Stimulated activated CD8-positive, alpha-beta memory T cell treated with anti-CD3 and anti-CD28 coated beads, Interleukin-7, amount 100 ng/mL, for 4 hours (primary cell): ENCODE results near the gene HOXA13.

Experiments used
- DNase-seq, 2 donors: peaks; one replicate each; pipeline ENCODE4 v3.0.0-alpha.2; 2020; ENCODE audit warnings: low read depth in 2 of 2

Gene HOXA13

GRCh38 chr7:27159266-27160144 is 40.4 kb downstream of the HOXA13 start:
- DNase-seq = no peak

- no peak for DNase-seq
These were observed 41.2 kb downstream of the HOXA13 start for GRCh38 chr7:27158436-27159265.

- DNase-seq = no peak
These were observed 42.0 kb downstream of the HOXA13 start for GRCh38 chr7:27157702-27158431.

- DNase-seq = no peak
These were observed 42.8 kb downstream of the HOXA13 start for GRCh38 chr7:27156916-27157701.

- no peak for DNase-seq
These were observed 43.4 kb downstream of the HOXA13 start, which contains the start of gene HOXA7 for GRCh38 chr7:27156508-27156898. HOXA7 (minus strand) TSS chr7:27156675; CDS start chr7:27156545, 130 bp downstream.

GRCh38 chr7:27155816-27156507 is 43.9 kb downstream of the HOXA13 start:
- no peak for DNase-seq

- peak; percentile 28 to 50 for DNase-seq
These were observed 44.7 kb downstream of the HOXA13 start for GRCh38 chr7:27154901-27155815.

- DNase-seq = no peak
These were observed 45.5 kb downstream of the HOXA13 start for GRCh38 chr7:27154369-27154768.

GRCh38 chr7:27153526-27153925 is 46.4 kb downstream of the HOXA13 start:
- no peak for DNase-seq

- no peak for DNase-seq
These were observed 47.0 kb downstream of the HOXA13 start for GRCh38 chr7:27152816-27153442.

- no peak for DNase-seq
These were observed 47.7 kb downstream of the HOXA13 start, which contains the start of gene HOXA3 for GRCh38 chr7:27151931-27152815. HOXA3 (minus strand) TSS chr7:27152583; CDS start chr7:27110640, 41,943 bp downstream.

- DNase-seq = no peak
These were observed 48.5 kb downstream of the HOXA13 start for GRCh38 chr7:27151341-27151930.

GRCh38 chr7:27150568-27151340 is 49.1 kb downstream of the HOXA13 start:
- peak; percentile 21 to 42 for DNase-seq

GRCh38 chr7:27149842-27150567 is 49.9 kb downstream of the HOXA13 start:
- no peak for DNase-seq

- DNase-seq = no peak
These were observed 50.9 kb downstream of the HOXA13 start for GRCh38 chr7:27148756-27149641.
